H1 (cell line): ENCODE data around the gene TMCC1. TPM values are rescaled to one million over a fixed set of nuclear protein-coding genes. Genes with fewer than 3 reads are reported as not detected.

Experiments
- CTCF ChIA-PET: fragments of 300-600 bp; sonication (Branson Sonifier 250); formaldehyde crosslinking; loops from one replicate; lab custom pipeline; 2021; ENCODE audit not compliant: partially characterized antibody; lab: Charles Lee
- POLR2A ChIA-PET: fragments of 300-600 bp; sonication (Branson Sonifier 250); formaldehyde crosslinking; loops from one replicate; lab custom pipeline; 2021; ENCODE audit warnings: inconsistent platforms; ENCODE audit not compliant: partially characterized antibody; lab: Charles Lee
- DNase-seq, 2 experiments: peaks; one replicate each; pipeline versions ENCODE4 v3.0.0 to v3.0.0-alpha.2; 2010 to 2022; ENCODE audit warnings: low spot score in 2 of 2, low read depth in 1 of 2, mixed read lengths in 1 of 2
- FAIRE-seq: peaks from 2 replicates; lab custom pipeline; 2011; peaks lifted over from hg19 to GRCh38; lab: Jason Lieb, UNC
- H2AFZ ChIP-seq: 2 replicates; pipeline ENCODE4 v1.8.1; 2012; ENCODE audit warnings: low read length, inconsistent platforms
- H2AK5ac ChIP-seq: 2 replicates; pipeline ENCODE4 v1.6.1; 2013; ENCODE audit warnings: low read depth, low read length
- H2BK120ac ChIP-seq: replicated peaks from 2 replicates; pipeline ENCODE3; 2013; ENCODE audit warnings: low read depth, low read length, inconsistent platforms
- H2BK12ac ChIP-seq: 2 replicates; pipeline ENCODE4 v1.6.1; 2013; ENCODE audit warnings: low read depth, low read length
- H2BK15ac ChIP-seq: 2 replicates; pipeline ENCODE4 v1.6.1; 2013; ENCODE audit warnings: low read length
- H2BK20ac ChIP-seq: 2 replicates; pipeline ENCODE4 v1.6.1; 2013; ENCODE audit warnings: low read length
- H2BK5ac ChIP-seq: 2 replicates; pipeline ENCODE4 v1.6.1; 2013; ENCODE audit warnings: low read depth, low read length
- H3K14ac ChIP-seq: 2 replicates; pipeline ENCODE4 v1.6.1; 2013; ENCODE audit warnings: inconsistent platforms; ENCODE audit not compliant: insufficient read length
- H3K18ac ChIP-seq: 2 replicates; pipeline ENCODE4 v1.6.1; 2013; ENCODE audit warnings: low read length; ENCODE audit errors: extremely low read depth
- H3K23ac ChIP-seq: 2 replicates; pipeline ENCODE4 v1.6.1; 2013; ENCODE audit warnings: inconsistent platforms; ENCODE audit not compliant: insufficient read length
- H3K23me2 ChIP-seq: 2 replicates; pipeline ENCODE4 v1.6.1; 2013; ENCODE audit warnings: low read depth, low read length
- H3K27ac ChIP-seq: 2 replicates; pipeline ENCODE4 v1.6.1; 2011; ENCODE audit warnings: low read depth, low read length, inconsistent platforms
- H3K27me3 ChIP-seq, 4 experiments: replicated peaks in 1 of 4; 1 replicate in 1 of 4; 2 replicates in 3 of 4; pipeline versions ENCODE4 v1.6.1 to v1.8.1; 2011 to 2013; ENCODE audit warnings: low read length in 3 of 4, mild to moderate bottlenecking in 3 of 4, inconsistent platforms in 2 of 4, mixed read lengths in 2 of 4, moderate library complexity in 1 of 4; ENCODE audit not compliant: control insufficient read depth in 3 of 4, insufficient read depth in 3 of 4; ENCODE audit errors: extremely low read depth in 1 of 4
- H3K36me3 ChIP-seq, 4 experiments: 2 replicates each; pipeline versions ENCODE4 v1.6.1 to v1.8.1; 2011 to 2013; ENCODE audit warnings: mild to moderate bottlenecking in 4 of 4, low read length in 3 of 4, moderate library complexity in 2 of 4, control low read depth in 1 of 4, inconsistent platforms in 1 of 4; ENCODE audit not compliant: insufficient read depth in 4 of 4, control insufficient read depth in 2 of 4
- H3K4ac ChIP-seq: replicated peaks from 2 replicates; pipeline ENCODE3; 2013; ENCODE audit warnings: low read length, low read depth, mixed read lengths, inconsistent platforms; ENCODE audit not compliant: insufficient read length
- H3K4me1 ChIP-seq, 4 experiments: replicated peaks in 1 of 4; 1 replicate in 1 of 4; 2 replicates in 3 of 4; pipeline versions ENCODE4 v1.6.1 to v1.8.1; 2011 to 2013; ENCODE audit warnings: low read length in 3 of 4, inconsistent platforms in 2 of 4, mixed read lengths in 1 of 4; ENCODE audit not compliant: insufficient read depth in 4 of 4, control insufficient read depth in 3 of 4
- H3K4me2 ChIP-seq, 2 experiments: 2 replicates each; pipeline versions ENCODE4 v1.6.1 to v1.8.1; 2011 to 2013; ENCODE audit warnings: low read depth in 2 of 2, low read length in 2 of 2, control low read depth in 1 of 2, inconsistent platforms in 1 of 2, mild to moderate bottlenecking in 1 of 2; ENCODE audit not compliant: insufficient read depth in 1 of 2
- H3K4me3 ChIP-seq, 4 experiments: fragments of 200-600, 300-600 bp in 1 of 4; sonication (generic), shearing (Covaris generic), sonication (Bioruptor Twin) in 1 of 4; 2 replicates each; pipeline versions ENCODE4 v1.5.1 to v1.8.1; 2011 to 2016; ENCODE audit warnings: low read length in 4 of 4, low read depth in 3 of 4, control low read depth in 2 of 4, inconsistent platforms in 2 of 4, mild to moderate bottlenecking in 2 of 4, mixed read lengths in 1 of 4, moderate library complexity in 1 of 4; ENCODE audit not compliant: insufficient read depth in 2 of 4; ENCODE audit errors: extremely low read depth in 1 of 4
- H3K56ac ChIP-seq: replicated peaks from 2 replicates; pipeline ENCODE3; 2013; ENCODE audit warnings: low read depth, mild to moderate bottlenecking, mixed read lengths, low read length, inconsistent platforms; ENCODE audit not compliant: insufficient read length
- H3K79me1 ChIP-seq: 2 replicates; pipeline ENCODE4 v1.6.1; 2013; ENCODE audit warnings: low read depth, low read length, control low read depth
- H3K79me2 ChIP-seq, 2 experiments: 2 replicates each; pipeline versions ENCODE4 v1.6.1 to v1.8.1; 2012 to 2013; ENCODE audit warnings: low read length in 2 of 2, mild to moderate bottlenecking in 2 of 2, inconsistent platforms in 1 of 2; ENCODE audit not compliant: insufficient read depth in 2 of 2, control insufficient read depth in 1 of 2
- H3K9ac ChIP-seq, 4 experiments: replicated peaks in 1 of 4; 1 replicate in 1 of 4; 2 replicates in 3 of 4; pipeline versions ENCODE4 v1.6.1 to v1.8.1; 2011 to 2013; ENCODE audit warnings: low read depth in 3 of 4, low read length in 3 of 4, control low read depth in 2 of 4, mild to moderate bottlenecking in 2 of 4, moderate library complexity in 2 of 4, inconsistent platforms in 1 of 4; ENCODE audit errors: extremely low read depth in 1 of 4
- H3K9me3 ChIP-seq, 2 experiments: 2 replicates each; pipeline versions ENCODE4 v1.6.1 to v1.8.1; 2012 to 2013; ENCODE audit warnings: mild to moderate bottlenecking in 2 of 2, moderate library complexity in 2 of 2, control low read depth in 1 of 2, inconsistent platforms in 1 of 2, low read depth in 1 of 2, low read length in 1 of 2, mixed read lengths in 1 of 2; ENCODE audit not compliant: insufficient read depth in 2 of 2
- H4K20me1 ChIP-seq, 2 experiments: replicated peaks in 1 of 2; 2 replicates each; pipeline versions ENCODE3 to v1.8.1; 2011 to 2013; ENCODE audit warnings: inconsistent platforms in 2 of 2, low read length in 2 of 2, mild to moderate bottlenecking in 1 of 2; ENCODE audit not compliant: insufficient read depth in 2 of 2, control insufficient read depth in 1 of 2
- H4K5ac ChIP-seq: 2 replicates; pipeline ENCODE4 v1.6.1; 2013; ENCODE audit warnings: low read length, low read depth, mixed read lengths, inconsistent platforms; ENCODE audit not compliant: insufficient read length
- H4K8ac ChIP-seq: 2 replicates; pipeline ENCODE4 v1.8.0; 2013; ENCODE audit warnings: mild to moderate bottlenecking, moderate library complexity, low read length, inconsistent platforms; ENCODE audit not compliant: insufficient read depth; ENCODE audit errors: extremely low read depth
- H4K91ac ChIP-seq: replicated peaks from 2 replicates; pipeline ENCODE3; 2013; ENCODE audit warnings: low read length, mixed read lengths, inconsistent platforms; ENCODE audit not compliant: insufficient read length
- BCL11A ChIP-seq, 2 experiments: IDR thresholded peaks; one replicate each; pipeline ENCODE4 v1.6.1; 2011; ENCODE audit warnings: low read depth in 2 of 2, low read length in 2 of 2, mild to moderate bottlenecking in 2 of 2
- GABPA ChIP-seq: IDR thresholded peaks from 2 replicates; pipeline ENCODE4 v1.6.1; 2011; ENCODE audit warnings: mild to moderate bottlenecking, low read length, moderate library complexity, borderline replicate concordance; ENCODE audit not compliant: insufficient read depth
- JUN ChIP-seq: IDR thresholded peaks from 2 replicates; pipeline ENCODE4 v1.6.1; 2011; ENCODE audit warnings: low read depth, mild to moderate bottlenecking, improper control_type of control experiment, low read length
- JUND ChIP-seq: IDR thresholded peaks from 2 replicates; pipeline ENCODE4 v1.6.1; 2011; ENCODE audit warnings: mild to moderate bottlenecking, improper control_type of control experiment, low read length
- PHF8 ChIP-seq: fragments of 200-600 bp; sonication (generic); conservative IDR thresholded peaks from 2 replicates; pipeline ENCODE4 v1.7.1; 2012; ENCODE audit warnings: low read depth, mild to moderate bottlenecking, inconsistent platforms, low read length, moderate library complexity
- RFX5 ChIP-seq: IDR thresholded peaks from 2 replicates; pipeline ENCODE4 v1.6.1; 2011; ENCODE audit warnings: low read depth, low read length, improper control_type of control experiment, borderline replicate concordance
- SAP30 ChIP-seq: fragments of 300-600 bp; sonication (generic); IDR thresholded peaks from 2 replicates; pipeline ENCODE4 v1.7.1; 2012; ENCODE audit warnings: low read length, moderate library complexity, mild to moderate bottlenecking, inconsistent platforms; ENCODE audit not compliant: insufficient read depth, insufficient replicate concordance
- SP2 ChIP-seq: IDR thresholded peaks from 2 replicates; pipeline ENCODE4 v1.6.1; 2012; ENCODE audit warnings: mild to moderate bottlenecking, low read length, inconsistent platforms
- SP4 ChIP-seq: IDR thresholded peaks from 2 replicates; pipeline ENCODE4 v1.6.1; 2012; ENCODE audit warnings: low read length, inconsistent platforms
- SUZ12 ChIP-seq: fragments of 200-600 bp; sonication (generic); IDR thresholded peaks from 2 replicates; pipeline ENCODE4 v1.6.1; 2012; ENCODE audit warnings: mild to moderate bottlenecking, inconsistent platforms, low read length, moderate library complexity, mixed read lengths
- TBP ChIP-seq: IDR thresholded peaks from 2 replicates; pipeline ENCODE4 v1.6.1; 2011; ENCODE audit warnings: low read depth, low read length, improper control_type of control experiment
- WGBS, 2 experiments: shearing (Covaris generic) in 1 of 2; methylation state at CpG; one replicate each; pipeline versions ENCODE4 v1.1.6 to v1.1.7; 2013 to 2015; ENCODE audit warnings: low lambda C conversion rate in 2 of 2, mixed read lengths in 2 of 2, inconsistent platforms in 1 of 2, low coverage in 1 of 2, missing lambda C conversion rate in 1 of 2; ENCODE audit not compliant: insufficient replicate concordance in 2 of 2, insufficient coverage in 1 of 2, insufficient read length in 1 of 2; ENCODE audit errors: extremely low coverage in 1 of 2, missing lambda C conversion rate in 1 of 2; 5-methylcytosine and 5-hydroxymethylcytosine counted together
- polyA plus RNA-seq, 7 experiments: library from polyadenylated mRNA; depleted of rRNA in 3 of 7; stranded (reverse) in 5 of 7; unstranded in 2 of 7; fragments of >200 nt in 5 of 7; fragments of 200-250 nt in 2 of 7; gene quantifications; 1 replicate in 5 of 7; 2 replicates in 1 of 7; 4 replicates in 1 of 7; pipeline versions ENCODE4 v1.2.1 to v1.2.3, GENCODE V29; 2011 to 2013; ENCODE audit warnings: missing spikeins in 2 of 7, mixed read lengths in 2 of 7
- total RNA-seq: library from RNA; stranded (reverse); fragmentation: NEBNext Ultra II Directional; extraction: Animal tissue kit (Norgen Biotek cat#: 25700); gene quantifications from 2 replicates; pipeline ENCODE4 v1.2.1, GENCODE V29; 2021
- TF ChIP-seq, protein P1 (sequence below): IDR thresholded peaks from 2 replicates; pipeline ENCODE4 v1.6.1; 2012; ENCODE audit warnings: inconsistent platforms

TMCC1 gene
- total and polyA plus RNA-seq, 2 of the 8 experiments (the other 6 are each of a cell fraction or from before 2014, with no cell fraction given), result 10.4 to 27.1 TPM

DNA sequence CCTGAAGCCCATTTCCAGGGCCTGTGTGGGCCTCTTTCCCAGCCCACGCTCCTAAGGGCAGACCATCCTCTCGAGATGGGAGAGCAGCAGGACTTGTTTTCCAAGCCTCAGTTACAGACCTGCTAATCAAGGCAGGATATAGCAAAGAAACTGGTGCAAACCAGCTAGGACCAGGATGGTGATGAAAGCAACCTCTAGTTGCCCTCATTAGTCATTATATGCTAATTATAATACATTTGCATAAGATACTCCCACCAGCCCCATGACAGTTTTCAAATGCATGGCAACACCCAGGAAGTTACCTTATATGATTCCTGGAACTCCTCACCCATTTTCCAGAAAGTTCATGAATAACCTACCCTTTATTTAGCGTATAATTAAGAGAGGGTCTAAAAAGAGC lies 46.6 kb upstream of the TMCC1 start:
- H4K5ac ChIP-seq, result no peak overlapping the region
- no peak overlapping the region for H3K27ac ChIP-seq
- no peak overlapping the region for H2BK12ac ChIP-seq
- no peaks in the 10 kb centered on the region for H3K79me2 ChIP-seq
- H2AK5ac ChIP-seq, result no peak overlapping the region
- no peak for TF ChIP-seq GABPA
- TF ChIP-seq SUZ12, result no peak
- TF ChIP-seq BCL11A (IDR thresholded peaks at IDR 0.05; ENCODE audit: low read depth in 2 of 2, low read length in 2 of 2), result no peak
- no peak for TF ChIP-seq JUND
- no peak for TF ChIP-seq RFX5
- no peak for TF ChIP-seq JUN
- no peak for TF ChIP-seq SAP30
- no peak for TF ChIP-seq PHF8
- TF ChIP-seq, protein P1, sequence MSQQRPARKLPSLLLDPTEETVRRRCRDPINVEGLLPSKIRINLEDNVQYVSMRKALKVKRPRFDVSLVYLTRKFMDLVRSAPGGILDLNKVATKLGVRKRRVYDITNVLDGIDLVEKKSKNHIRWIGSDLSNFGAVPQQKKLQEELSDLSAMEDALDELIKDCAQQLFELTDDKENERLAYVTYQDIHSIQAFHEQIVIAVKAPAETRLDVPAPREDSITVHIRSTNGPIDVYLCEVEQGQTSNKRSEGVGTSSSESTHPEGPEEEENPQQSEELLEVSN, result no peak
- no peak for TF ChIP-seq TBP
- TF ChIP-seq SP4, result no peak
- no peak for TF ChIP-seq SP2
- TF ChIP-seq, all 59 proteins: peak for 0
- Histone ChIP-seq H3K56ac (no peak overlapping the region), H2BK120ac (no peak overlapping the region), H2AFZ (no peak overlapping the region), H4K20me1 (no peaks in the 10 kb centered on the region), H3K9me3 (no peaks in the 10 kb centered on the region), H2BK15ac (no peak overlapping the region), H3K14ac (no peak overlapping the region), H2BK5ac (no peak overlapping the region), H4K91ac (peak overlapping the region; percentile 61), H3K4me3 (no peak overlapping the region), H3K27me3 (0 out of 7 replicates have a peak, but pooled peaks cover 0 to 2% (median 0%) of the 10 kb centered on the region in 4 experiments), H3K4me2 (no peak overlapping the region), H3K4ac (no peak overlapping the region), H3K18ac (no peak overlapping the region), H3K9ac (no peak overlapping the region), H3K79me1 (no peaks in the 10 kb centered on the region), H4K8ac (no peak overlapping the region), H3K4me1 (peaks cover 0 to 3% (median 0%) of the 10 kb centered on the region in 4 experiments; a peak in 2 of 7 replicates), H3K23ac (no peak overlapping the region), H3K23me2 (peaks cover 2% of the 10 kb centered on the region; the same call in 1 of the 2 replicates), H3K36me3 (no peaks in the 10 kb centered on the region), H2BK20ac (no peak overlapping the region)
- ChIA-PET POLR2A (no interaction called here), CTCF (interaction anchor here (0.9 to 6.4 kb wide), 15 partner anchors 8 to 450 kb away, joined by 3 to 165 read pairs (median 5); partner anchors contain the start of gene TRH)
- FAIRE-seq (no peak), DNase-seq (no peak)
- 90% methylated on average over 3 of the region's 3 CpGs; no CpG with 5 or more reads in 1 of the 2 experiments for WGBS, 2 experiments
